ENCODE results near the gene MARVELD2.

MARVELD2 gene

GRCh38 chr5:69492391-69492922, 77.5 kb downstream of the MARVELD2 start, which contains the start of gene OCLN:
TSS of gene OCLN (plus strand) at chr5:69492790. CDS start at chr5:69504245, 11,455 bp downstream.
- H3K4me1 ChIP-seq (ENCODE audit: control insufficient read depth in 5 of 5, insufficient read depth in 5 of 5, low read length in 5 of 5), result peaks cover 0 to 24% (median 23%) of the 10 kb centered on the region in 5 donors
- peak within 1 kb of the TSS; percentile 72 to 85 (median 75) for H3K4me3 ChIP-seq (ENCODE audit: low read depth in 1 of 5, low read length in 5 of 5)
- H3K27me3 ChIP-seq (ENCODE audit: control insufficient read depth in 5 of 5, insufficient read depth in 4 of 5, low read length in 5 of 5), result peaks cover 7 to 34% (median 13%) of the 10 kb centered on the region in 5 donors
- no peak within 1 kb of the TSS for H3K27ac ChIP-seq (ENCODE audit: low read depth, low read length)
- peak within 1 kb of the TSS in 3 of 5 donors; percentile 30 to 69 (median 66) for H3K9ac ChIP-seq (ENCODE audit: low read length in 5 of 5)
- no peaks in the 10 kb centered on the region for H3K9me3 ChIP-seq (ENCODE audit: control insufficient read depth in 5 of 5, low read length in 5 of 5)
- H3K36me3 ChIP-seq (ENCODE audit: control insufficient read depth in 5 of 5, insufficient read depth in 5 of 5, low read length in 5 of 5), result no peaks in the 10 kb centered on the region

- H3K4me3 ChIP-seq (ENCODE audit: low read depth in 1 of 5, low read length in 5 of 5), result peak overlapping the region; percentile 72 to 85 (median 75)
- no peak overlapping the region for H3K27ac ChIP-seq (ENCODE audit: low read depth, low read length)
- H3K4me1 ChIP-seq (ENCODE audit: control insufficient read depth in 5 of 5, insufficient read depth in 5 of 5, low read length in 5 of 5), result peaks cover 0 to 24% (median 23%) of the 10 kb centered on the region in 5 donors
- no peaks in the 10 kb centered on the region for H3K9me3 ChIP-seq (ENCODE audit: control insufficient read depth in 5 of 5, low read length in 5 of 5)
- peaks cover 7 to 34% (median 13%) of the 10 kb centered on the region in 5 donors for H3K27me3 ChIP-seq (ENCODE audit: control insufficient read depth in 5 of 5, insufficient read depth in 4 of 5, low read length in 5 of 5)
- H3K9ac ChIP-seq (ENCODE audit: low read length in 5 of 5), result peak overlapping the region in 3 of 5 donors; percentile 21 to 69 (median 66)
- no peaks in the 10 kb centered on the region for H3K36me3 ChIP-seq (ENCODE audit: control insufficient read depth in 5 of 5, insufficient read depth in 5 of 5, low read length in 5 of 5)
These were observed 78.0 kb downstream of the MARVELD2 start for GRCh38 chr5:69492923-69493395.

GRCh38 chr5:69493396-69494133, 78.6 kb downstream of the MARVELD2 start:
- Histone ChIP-seq H3K4me3 (ENCODE audit: low read depth in 1 of 5, low read length in 5 of 5) (peak overlapping the region; percentile 72 to 85 (median 75)), H3K27ac (ENCODE audit: low read depth, low read length) (no peak overlapping the region), H3K36me3 (ENCODE audit: control insufficient read depth in 5 of 5, insufficient read depth in 5 of 5, low read length in 5 of 5) (no peaks in the 10 kb centered on the region), H3K9ac (ENCODE audit: low read length in 5 of 5) (peak overlapping the region in 3 of 5 donors; percentile 30 to 69 (median 66)), H3K27me3 (ENCODE audit: control insufficient read depth in 5 of 5, insufficient read depth in 4 of 5, low read length in 5 of 5) (peaks cover 7 to 34% (median 13%) of the 10 kb centered on the region in 5 donors), H3K4me1 (ENCODE audit: control insufficient read depth in 5 of 5, insufficient read depth in 5 of 5, low read length in 5 of 5) (peaks cover 0 to 24% (median 23%) of the 10 kb centered on the region in 5 donors), H3K9me3 (ENCODE audit: control insufficient read depth in 5 of 5, low read length in 5 of 5) (no peaks in the 10 kb centered on the region)
